NT2/D1 (cell line): ENCODE measurements around the gene BOLA1.

Experiments
- DNase-seq: peaks from one replicate; pipeline ENCODE4 v3.0.0-alpha.2; 2011; ENCODE audit warnings: low read depth, low spot score
- H3K27me3 ChIP-seq: 2 replicates; pipeline ENCODE4 v1.6.0; 2011; ENCODE audit warnings: mild to moderate bottlenecking; ENCODE audit not compliant: insufficient read length, insufficient read depth
- H3K36me3 ChIP-seq: 2 replicates; pipeline ENCODE4 v1.6.1; 2011; ENCODE audit warnings: mild to moderate bottlenecking, low read length, mixed read lengths; ENCODE audit not compliant: insufficient read depth, insufficient read length
- H3K4me1 ChIP-seq: 2 replicates; pipeline ENCODE4 v1.5.1; 2011; ENCODE audit not compliant: insufficient read depth, insufficient read length
- H3K4me3 ChIP-seq: 2 replicates; pipeline ENCODE4 v1.5.1; 2011; ENCODE audit warnings: low read depth; ENCODE audit not compliant: insufficient read length
- H3K9ac ChIP-seq: 2 replicates; pipeline ENCODE4 v1.6.0; 2011; ENCODE audit warnings: low read depth; ENCODE audit not compliant: insufficient read length
- H3K9me3 ChIP-seq: 2 replicates; pipeline ENCODE4 v1.5.1; 2011; ENCODE audit warnings: mild to moderate bottlenecking, low read length; ENCODE audit not compliant: insufficient read depth
- SUZ12 ChIP-seq: IDR thresholded peaks from 2 replicates; pipeline ENCODE4 v1.6.1; 2011; ENCODE audit not compliant: insufficient read length, insufficient read depth; ENCODE audit errors: extremely low read depth
- YY1 ChIP-seq: IDR thresholded peaks from 2 replicates; pipeline ENCODE4 v1.6.1; 2011; ENCODE audit not compliant: insufficient read length, insufficient read depth
- ZNF274 ChIP-seq: IDR thresholded peaks from 2 replicates; pipeline ENCODE4 v1.6.1; 2011; ENCODE audit warnings: mild to moderate bottlenecking, low read depth, low read length

The BOLA1 gene

GRCh38 chr1:149906570-149907075 is 7.3 kb downstream of the BOLA1 start:
- Histone ChIP-seq H3K27me3 (no peaks in the 10 kb centered on the region), H3K36me3 (peaks cover 52% of the 10 kb centered on the region), H3K9ac (no peak overlapping the region), H3K9me3 (no peaks in the 10 kb centered on the region), H3K4me3 (no peak overlapping the region), H3K4me1 (no peaks in the 10 kb centered on the region)
- DNase-seq: no peak
- TF ChIP-seq ZNF274 (no peak), YY1 (no peak), SUZ12 (no peak)

GRCh38 chr1:149914545-149914944 is 15.2 kb downstream of the BOLA1 start:
- no peak for DNase-seq
- Histone ChIP-seq H3K27me3 (no peaks in the 10 kb centered on the region), H3K9me3 (no peaks in the 10 kb centered on the region), H3K4me3 (no peak overlapping the region), H3K9ac (no peak overlapping the region), H3K36me3 (peaks cover 36% of the 10 kb centered on the region), H3K4me1 (peaks cover 19% of the 10 kb centered on the region)
- no peak for TF ChIP-seq SUZ12
- no peak for TF ChIP-seq YY1
- TF ChIP-seq ZNF274: no peak

GRCh38 chr1:149915429-149916192 is 16.2 kb downstream of the BOLA1 start:
- Histone ChIP-seq H3K9me3 (no peaks in the 10 kb centered on the region), H3K9ac (peak overlapping the region; percentile 93), H3K36me3 (peaks cover 29% of the 10 kb centered on the region), H3K27me3 (no peaks in the 10 kb centered on the region), H3K4me1 (peaks cover 19% of the 10 kb centered on the region), H3K4me3 (no peak overlapping the region)
- DNase-seq: no peak
- TF ChIP-seq YY1 (no peak), ZNF274 (no peak), SUZ12 (no peak)

GRCh38 chr1:149916193-149916897 is 17.0 kb downstream of the BOLA1 start:
- Histone ChIP-seq H3K9ac (peak overlapping the region; percentile 93), H3K36me3 (peaks cover 22% of the 10 kb centered on the region), H3K4me3 (peak overlapping the region; percentile 89), H3K27me3 (no peaks in the 10 kb centered on the region), H3K9me3 (no peaks in the 10 kb centered on the region), H3K4me1 (peaks cover 19% of the 10 kb centered on the region)
- DNase-seq: no peak
- no peak for TF ChIP-seq ZNF274
- TF ChIP-seq YY1: no peak
- TF ChIP-seq SUZ12: no peak

- Histone ChIP-seq H3K36me3 (peaks cover 22% of the 10 kb centered on the region), H3K9ac (peak overlapping the region; percentile 93), H3K9me3 (no peaks in the 10 kb centered on the region), H3K4me1 (peaks cover 19% of the 10 kb centered on the region), H3K4me3 (peak overlapping the region; percentile 89), H3K27me3 (no peaks in the 10 kb centered on the region)
- no peak for DNase-seq
- TF ChIP-seq SUZ12 (no peak), YY1 (no peak), ZNF274 (no peak)
Observed at GRCh38 chr1:149916898-149917252, 17.5 kb downstream of the BOLA1 start.

GRCh38 chr1:149917571-149918144 is 18.3 kb downstream of the BOLA1 start, which contains the start of gene SV2A:
TSS of gene SV2A (minus strand) at chr1:149917844. CDS start at chr1:149913840, 4,004 bp downstream.
- Histone ChIP-seq H3K27me3 (no peaks in the 10 kb centered on the region), H3K4me1 (peaks cover 19% of the 10 kb centered on the region), H3K9me3 (no peaks in the 10 kb centered on the region), H3K4me3 (peak within 1 kb of the TSS; percentile 89), H3K9ac (peak within 1 kb of the TSS; percentile 93), H3K36me3 (peaks cover 27% of the 10 kb centered on the region)
- TF ChIP-seq YY1: no peak
- TF ChIP-seq ZNF274: no peak
- TF ChIP-seq SUZ12: no peak
- peak; percentile 56 for DNase-seq

- no peaks in the 10 kb centered on the region for H3K9me3 ChIP-seq
- H3K36me3 ChIP-seq: peaks cover 58% of the 10 kb centered on the region
- H3K9ac ChIP-seq: no peak overlapping the region
- no peak overlapping the region for H3K4me3 ChIP-seq
- H3K4me1 ChIP-seq: peaks cover 7% of the 10 kb centered on the region
- no peak for DNase-seq
- no peaks in the 10 kb centered on the region for H3K27me3 ChIP-seq
- TF ChIP-seq ZNF274 (no peak), YY1 (no peak), SUZ12 (no peak)
Observed at GRCh38 chr1:149923626-149924025, 24.3 kb downstream of the BOLA1 start.
